ENCODE measurements around the gene CNTNAP4. TPM values are rescaled to one million over a fixed set of nuclear protein-coding genes. Genes with fewer than 3 reads are reported as not detected.

The CNTNAP4 gene
- total RNA-seq, 1 experiment from 2014 or later: not detected

GRCh38 chr16:76490036-76490639 lies 212.9 kb downstream of the CNTNAP4 start:
- H3K9me3 Mint-ChIP-seq: peaks cover 50% of the 10 kb centered on the region
- ATAC-seq (no peak), DNase-seq (ENCODE audit: low spot score) (no peak)
- TF ChIP-seq RORB (CRISPR knock-in tag; IDR thresholded peaks at IDR 0.05): no peak
- no peak for TF ChIP-seq CREM (CRISPR knock-in tag; IDR thresholded peaks at IDR 0.05)
- no peak for TF ChIP-seq FOXP1 (CRISPR knock-in tag; IDR thresholded peaks at IDR 0.05; ENCODE audit: borderline replicate concordance)
- no peak for TF ChIP-seq ZNF232 (CRISPR knock-in tag; IDR thresholded peaks at IDR 0.05)
- TF ChIP-seq, protein P1, sequence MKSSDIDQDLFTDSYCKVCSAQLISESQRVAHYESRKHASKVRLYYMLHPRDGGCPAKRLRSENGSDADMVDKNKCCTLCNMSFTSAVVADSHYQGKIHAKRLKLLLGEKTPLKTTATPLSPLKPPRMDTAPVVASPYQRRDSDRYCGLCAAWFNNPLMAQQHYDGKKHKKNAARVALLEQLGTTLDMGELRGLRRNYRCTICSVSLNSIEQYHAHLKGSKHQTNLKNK (CRISPR knock-in tag; IDR thresholded peaks at IDR 0.05): no peak
- no peak for TF ChIP-seq FOXK1 (CRISPR knock-in tag; IDR thresholded peaks at IDR 0.05)
- TF ChIP-seq OVOL2 (CRISPR knock-in tag; IDR thresholded peaks at IDR 0.05; ENCODE audit: borderline replicate concordance): no peak
- TF ChIP-seq ZBTB21 (CRISPR knock-in tag; IDR thresholded peaks at IDR 0.05; ENCODE audit: borderline replicate concordance): no peak
- TF ChIP-seq ZNF138 (CRISPR knock-in tag; conservative IDR thresholded peaks at IDR 0.05): no peak
- TF ChIP-seq, protein P2, sequence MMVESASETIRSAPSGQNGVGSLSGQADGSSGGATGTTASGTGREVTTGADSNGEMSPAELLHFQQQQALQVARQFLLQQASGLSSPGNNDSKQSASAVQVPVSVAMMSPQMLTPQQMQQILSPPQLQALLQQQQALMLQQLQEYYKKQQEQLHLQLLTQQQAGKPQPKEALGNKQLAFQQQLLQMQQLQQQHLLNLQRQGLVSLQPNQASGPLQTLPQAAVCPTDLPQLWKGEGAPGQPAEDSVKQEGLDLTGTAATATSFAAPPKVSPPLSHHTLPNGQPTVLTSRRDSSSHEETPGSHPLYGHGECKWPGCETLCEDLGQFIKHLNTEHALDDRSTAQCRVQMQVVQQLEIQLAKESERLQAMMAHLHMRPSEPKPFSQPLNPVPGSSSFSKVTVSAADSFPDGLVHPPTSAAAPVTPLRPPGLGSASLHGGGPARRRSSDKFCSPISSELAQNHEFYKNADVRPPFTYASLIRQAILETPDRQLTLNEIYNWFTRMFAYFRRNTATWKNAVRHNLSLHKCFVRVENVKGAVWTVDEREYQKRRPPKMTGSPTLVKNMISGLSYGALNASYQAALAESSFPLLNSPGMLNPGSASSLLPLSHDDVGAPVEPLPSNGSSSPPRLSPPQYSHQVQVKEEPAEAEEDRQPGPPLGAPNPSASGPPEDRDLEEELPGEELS (CRISPR knock-in tag; IDR thresholded peaks at IDR 0.05): no peak
- TF ChIP-seq, protein P3, sequence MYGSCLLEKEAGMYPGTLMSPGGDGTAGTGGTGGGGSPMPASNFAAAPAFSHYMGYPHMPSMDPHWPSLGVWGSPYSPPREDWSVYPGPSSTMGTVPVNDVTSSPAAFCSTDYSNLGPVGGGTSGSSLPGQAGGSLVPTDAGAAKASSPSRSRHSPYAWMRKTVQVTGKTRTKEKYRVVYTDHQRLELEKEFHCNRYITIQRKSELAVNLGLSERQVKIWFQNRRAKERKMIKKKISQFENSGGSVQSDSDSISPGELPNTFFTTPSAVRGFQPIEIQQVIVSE (CRISPR knock-in tag; IDR thresholded peaks at IDR 0.05; ENCODE audit: borderline replicate concordance): no peak
- TF ChIP-seq, protein P4, sequence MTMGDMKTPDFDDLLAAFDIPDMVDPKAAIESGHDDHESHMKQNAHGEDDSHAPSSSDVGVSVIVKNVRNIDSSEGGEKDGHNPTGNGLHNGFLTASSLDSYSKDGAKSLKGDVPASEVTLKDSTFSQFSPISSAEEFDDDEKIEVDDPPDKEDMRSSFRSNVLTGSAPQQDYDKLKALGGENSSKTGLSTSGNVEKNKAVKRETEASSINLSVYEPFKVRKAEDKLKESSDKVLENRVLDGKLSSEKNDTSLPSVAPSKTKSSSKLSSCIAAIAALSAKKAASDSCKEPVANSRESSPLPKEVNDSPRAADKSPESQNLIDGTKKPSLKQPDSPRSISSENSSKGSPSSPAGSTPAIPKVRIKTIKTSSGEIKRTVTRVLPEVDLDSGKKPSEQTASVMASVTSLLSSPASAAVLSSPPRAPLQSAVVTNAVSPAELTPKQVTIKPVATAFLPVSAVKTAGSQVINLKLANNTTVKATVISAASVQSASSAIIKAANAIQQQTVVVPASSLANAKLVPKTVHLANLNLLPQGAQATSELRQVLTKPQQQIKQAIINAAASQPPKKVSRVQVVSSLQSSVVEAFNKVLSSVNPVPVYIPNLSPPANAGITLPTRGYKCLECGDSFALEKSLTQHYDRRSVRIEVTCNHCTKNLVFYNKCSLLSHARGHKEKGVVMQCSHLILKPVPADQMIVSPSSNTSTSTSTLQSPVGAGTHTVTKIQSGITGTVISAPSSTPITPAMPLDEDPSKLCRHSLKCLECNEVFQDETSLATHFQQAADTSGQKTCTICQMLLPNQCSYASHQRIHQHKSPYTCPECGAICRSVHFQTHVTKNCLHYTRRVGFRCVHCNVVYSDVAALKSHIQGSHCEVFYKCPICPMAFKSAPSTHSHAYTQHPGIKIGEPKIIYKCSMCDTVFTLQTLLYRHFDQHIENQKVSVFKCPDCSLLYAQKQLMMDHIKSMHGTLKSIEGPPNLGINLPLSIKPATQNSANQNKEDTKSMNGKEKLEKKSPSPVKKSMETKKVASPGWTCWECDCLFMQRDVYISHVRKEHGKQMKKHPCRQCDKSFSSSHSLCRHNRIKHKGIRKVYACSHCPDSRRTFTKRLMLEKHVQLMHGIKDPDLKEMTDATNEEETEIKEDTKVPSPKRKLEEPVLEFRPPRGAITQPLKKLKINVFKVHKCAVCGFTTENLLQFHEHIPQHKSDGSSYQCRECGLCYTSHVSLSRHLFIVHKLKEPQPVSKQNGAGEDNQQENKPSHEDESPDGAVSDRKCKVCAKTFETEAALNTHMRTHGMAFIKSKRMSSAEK (CRISPR knock-in tag; IDR thresholded peaks at IDR 0.05; ENCODE audit: borderline replicate concordance): no peak
- TF ChIP-seq IRF2 (CRISPR knock-in tag; IDR thresholded peaks at IDR 0.05; ENCODE audit: borderline replicate concordance, low read depth): no peak
- no peak for TF ChIP-seq JUN (CRISPR knock-in tag; IDR thresholded peaks at IDR 0.05)
- TF ChIP-seq ZNF671 (CRISPR knock-in tag; IDR thresholded peaks at IDR 0.05): no peak
- no peak for TF ChIP-seq HMGXB4 (CRISPR knock-in tag; IDR thresholded peaks at IDR 0.05)
- no peak for TF ChIP-seq KAT7 (CRISPR knock-in tag; IDR thresholded peaks at IDR 0.05; ENCODE audit: borderline replicate concordance)
- no peak overlapping the region for H3K27ac Mint-ChIP-seq
- peaks cover 20% of the 10 kb centered on the region for H3K36me3 Mint-ChIP-seq
- peaks cover 18% of the 10 kb centered on the region for H3K27me3 Mint-ChIP-seq (ENCODE audit: low read depth)
- ChIA-PET CTCF (no interaction called here), POLR2A (no interaction called here)
- H3K4me3 Mint-ChIP-seq: no peak overlapping the region
- no peaks in the 10 kb centered on the region for H3K4me1 Mint-ChIP-seq

Data from WTC11 (cell line).